Measurements from ENCODE around the gene SCAANT1. TPM values are rescaled to one million over a fixed set of nuclear protein-coding genes. Genes with fewer than 3 reads are reported as not detected.
A peak's percentile ranks its signal among the peaks of the same experiment; 100 is the strongest.

Gene SCAANT1
- total and polyA plus RNA-seq, 8 donors = not detected

DNA sequence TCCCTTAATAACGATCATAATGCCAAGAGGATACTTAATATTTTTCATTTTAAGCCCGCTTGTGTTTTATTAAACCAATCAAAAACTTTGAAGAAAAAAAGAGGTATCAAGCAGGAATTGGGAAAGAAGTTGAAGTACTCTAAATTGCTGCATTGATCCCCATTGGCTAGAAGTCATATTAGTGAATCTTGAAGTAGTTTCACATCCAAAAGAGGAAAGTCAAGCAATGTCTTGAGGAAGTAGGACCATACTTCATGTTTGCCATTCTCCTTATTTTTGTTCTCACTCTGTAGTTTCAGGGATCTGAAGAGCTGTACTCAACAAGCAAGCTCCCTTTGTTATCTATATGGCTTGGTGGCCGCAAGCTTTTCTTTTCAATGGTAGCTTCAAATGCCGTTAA is 2.2 kb downstream of the SCAANT1 start:
- no peak for FAIRE-seq
- Histone ChIP-seq H3K27ac (peak overlapping the region in 1 of 4 donors; percentile 97), H3K9me3 (no peaks in the 10 kb centered on the region), H3K4me1 (peaks cover 5 to 30% (median 13%) of the 10 kb centered on the region in 3 donors), H3K27me3 (no peaks in the 10 kb centered on the region), H3K36me3 (no peaks in the 10 kb centered on the region), H3K4me3 (no peak overlapping the region)
- TF ChIP-seq, protein P1, sequence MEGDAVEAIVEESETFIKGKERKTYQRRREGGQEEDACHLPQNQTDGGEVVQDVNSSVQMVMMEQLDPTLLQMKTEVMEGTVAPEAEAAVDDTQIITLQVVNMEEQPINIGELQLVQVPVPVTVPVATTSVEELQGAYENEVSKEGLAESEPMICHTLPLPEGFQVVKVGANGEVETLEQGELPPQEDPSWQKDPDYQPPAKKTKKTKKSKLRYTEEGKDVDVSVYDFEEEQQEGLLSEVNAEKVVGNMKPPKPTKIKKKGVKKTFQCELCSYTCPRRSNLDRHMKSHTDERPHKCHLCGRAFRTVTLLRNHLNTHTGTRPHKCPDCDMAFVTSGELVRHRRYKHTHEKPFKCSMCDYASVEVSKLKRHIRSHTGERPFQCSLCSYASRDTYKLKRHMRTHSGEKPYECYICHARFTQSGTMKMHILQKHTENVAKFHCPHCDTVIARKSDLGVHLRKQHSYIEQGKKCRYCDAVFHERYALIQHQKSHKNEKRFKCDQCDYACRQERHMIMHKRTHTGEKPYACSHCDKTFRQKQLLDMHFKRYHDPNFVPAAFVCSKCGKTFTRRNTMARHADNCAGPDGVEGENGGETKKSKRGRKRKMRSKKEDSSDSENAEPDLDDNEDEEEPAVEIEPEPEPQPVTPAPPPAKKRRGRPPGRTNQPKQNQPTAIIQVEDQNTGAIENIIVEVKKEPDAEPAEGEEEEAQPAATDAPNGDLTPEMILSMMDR (IDR thresholded peaks at IDR 0.05) = no peak
- 85 to 93% methylated on average over 4 of the region's 4 CpGs for WGBS, 2 donors
- DNase-seq = no peak
- intact Hi-C loops (cut with DNase I) = loop anchor here in 1 of 3 donors (5.0 kb wide), 1 partner anchor 82 kb away; no protein-coding TSS in a partner anchor
- ATAC-seq = no peak

GRCh38 chr3:63909431-63909830 is 2.8 kb downstream of the SCAANT1 start:
- TF ChIP-seq, protein P1 (IDR thresholded peaks at IDR 0.05) = no peak
- H3K9me3 ChIP-seq = no peaks in the 10 kb centered on the region
- DNase-seq = no peak
- H3K4me3 ChIP-seq = no peak overlapping the region
- intact Hi-C loops (cut with DNase I) = no loop called here
- no peak for ATAC-seq
- peaks cover 5 to 24% (median 10%) of the 10 kb centered on the region in 3 donors for H3K4me1 ChIP-seq
- H3K27ac ChIP-seq = no peak overlapping the region
- H3K36me3 ChIP-seq = no peaks in the 10 kb centered on the region
- H3K27me3 ChIP-seq = no peaks in the 10 kb centered on the region
- 82% methylated on average over 2 of the region's 2 CpGs for WGBS, 2 donors
- FAIRE-seq = no peak

DNA sequence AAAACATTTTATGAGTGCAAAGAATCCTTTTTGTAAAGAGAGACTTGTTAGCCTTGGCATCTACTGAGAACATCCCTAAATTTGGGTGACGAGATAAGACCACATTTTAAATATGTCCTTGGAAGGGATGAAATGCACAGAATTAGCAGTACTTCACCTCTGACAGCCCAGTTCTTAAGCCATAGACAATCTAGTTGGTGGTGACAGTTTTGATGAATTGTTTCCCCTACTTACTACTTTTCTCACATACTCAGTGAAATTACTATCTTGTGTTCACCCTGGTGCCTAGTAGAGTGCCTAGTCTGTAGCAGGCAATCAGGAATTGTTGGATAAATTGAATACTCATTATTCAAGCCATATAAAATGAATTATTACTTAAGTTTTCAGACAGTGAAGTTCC is 3.4 kb downstream of the SCAANT1 start:
- FAIRE-seq (no peak), DNase-seq (no peak), ATAC-seq (no peak)
- Histone ChIP-seq H3K27me3 (no peaks in the 10 kb centered on the region), H3K9me3 (no peaks in the 10 kb centered on the region), H3K36me3 (no peaks in the 10 kb centered on the region), H3K4me3 (no peak overlapping the region), H3K27ac (no peak overlapping the region), H3K4me1 (peaks cover under 1 to 18% (median 10%) of the 10 kb centered on the region in 3 donors)
- TF ChIP-seq, protein P1 (IDR thresholded peaks at IDR 0.05) = no peak
- intact Hi-C loops (cut with DNase I) = no loop called here
- WGBS, 2 donors = 96 to 100% methylated on average over 1 of the region's 1 CpG

DNA sequence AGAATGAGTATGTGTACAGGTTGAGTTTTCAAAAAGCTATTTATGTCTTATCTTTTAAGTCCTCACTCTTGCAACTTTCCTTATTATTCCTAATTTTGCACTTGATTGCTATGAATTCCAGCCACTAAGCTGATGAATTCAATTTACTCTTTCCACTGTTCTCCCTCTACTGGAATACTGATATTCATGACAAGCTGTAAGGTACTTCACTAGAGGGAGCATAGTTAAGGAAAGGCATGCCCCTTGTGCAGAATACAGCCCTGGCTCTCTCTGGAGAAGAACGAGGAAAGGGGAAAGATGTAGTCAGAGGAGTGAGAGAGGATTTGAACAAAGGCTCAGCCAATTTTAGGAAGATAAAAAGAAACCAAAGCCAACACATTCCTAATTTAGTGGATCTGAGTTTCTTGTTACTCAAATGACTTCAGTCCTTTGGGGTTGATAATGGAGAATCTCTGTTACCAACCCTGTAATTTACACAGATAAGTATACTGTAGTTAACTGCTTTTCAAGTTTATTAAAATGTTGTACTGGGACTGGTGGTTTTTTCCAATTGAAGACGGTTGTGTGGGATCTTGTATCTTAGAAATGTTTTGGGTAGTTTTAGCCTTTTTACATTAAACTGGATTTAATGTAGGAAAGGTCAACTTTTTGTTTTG is 4.0 kb downstream of the SCAANT1 start:
- no peak overlapping the region for H3K4me3 ChIP-seq
- no peaks in the 10 kb centered on the region for H3K9me3 ChIP-seq
- DNase-seq (no peak), FAIRE-seq (no peak), ATAC-seq (no peak)
- no peaks in the 10 kb centered on the region for H3K36me3 ChIP-seq
- no peaks in the 10 kb centered on the region for H3K27me3 ChIP-seq
- intact Hi-C loops (cut with DNase I) = no loop called here
- H3K27ac ChIP-seq = no peak overlapping the region
- 75 to 84% methylated on average over 2 of the region's 2 CpGs for WGBS, 2 donors
- peaks cover 0 to 12% (median 10%) of the 10 kb centered on the region in 3 donors for H3K4me1 ChIP-seq
- TF ChIP-seq, protein P1 (IDR thresholded peaks at IDR 0.05) = no peak

Data from pancreas (tissue), 10 donors.